ENCODE data around the gene MYO3B.

Gene MYO3B

GRCh38 chr2:170180031-170180566 is 2.2 kb downstream of the MYO3B start:
- no peaks in the 10 kb centered on the region for H3K27me3 ChIP-seq (replicated peaks; ENCODE audit: control insufficient read depth, insufficient read depth, low read length)
- H3K36me3 ChIP-seq (ENCODE audit: control insufficient read depth, insufficient read depth, low read length): no peaks in the 10 kb centered on the region
- TF ChIP-seq CTCF (IDR thresholded peaks at IDR 0.05; ENCODE audit: insufficient read depth, low read length, poor library complexity, severe bottlenecking): no peak
- peak; percentile 41 for DNase-seq (ENCODE audit: extremely low read depth, insufficient read length)
- H3K4me3 ChIP-seq (replicated peaks; ENCODE audit: low read depth, low read length): no peak overlapping the region; the same call in 1 of the 2 replicates

- Histone ChIP-seq H3K27me3 (replicated peaks; ENCODE audit: control insufficient read depth, insufficient read depth, low read length) (no peaks in the 10 kb centered on the region), H3K4me3 (replicated peaks; ENCODE audit: low read depth, low read length) (no peak overlapping the region), H3K36me3 (ENCODE audit: control insufficient read depth, insufficient read depth, low read length) (no peaks in the 10 kb centered on the region)
- no peak for TF ChIP-seq CTCF (IDR thresholded peaks at IDR 0.05; ENCODE audit: insufficient read depth, low read length, poor library complexity, severe bottlenecking)
- DNase-seq (ENCODE audit: extremely low read depth, insufficient read length): no peak
Measured at GRCh38 chr2:170181602-170182001, 3.7 kb downstream of the MYO3B start.

GRCh38 chr2:170185319-170185718 is 7.4 kb downstream of the MYO3B start:
- H3K36me3 ChIP-seq (ENCODE audit: control insufficient read depth, insufficient read depth, low read length): no peaks in the 10 kb centered on the region
- no peaks in the 10 kb centered on the region for H3K27me3 ChIP-seq (replicated peaks; ENCODE audit: control insufficient read depth, insufficient read depth, low read length)
- no peak for TF ChIP-seq CTCF (IDR thresholded peaks at IDR 0.05; ENCODE audit: insufficient read depth, low read length, poor library complexity, severe bottlenecking)
- no peak overlapping the region for H3K4me3 ChIP-seq (replicated peaks; ENCODE audit: low read depth, low read length)
- DNase-seq (ENCODE audit: extremely low read depth, insufficient read length): no peak

GRCh38 chr2:170189757-170190156 is 11.8 kb downstream of the MYO3B start:
- no peak overlapping the region for H3K4me3 ChIP-seq (replicated peaks; ENCODE audit: low read depth, low read length)
- TF ChIP-seq CTCF (IDR thresholded peaks at IDR 0.05; ENCODE audit: insufficient read depth, low read length, poor library complexity, severe bottlenecking): no peak
- no peaks in the 10 kb centered on the region for H3K36me3 ChIP-seq (ENCODE audit: control insufficient read depth, insufficient read depth, low read length)
- no peaks in the 10 kb centered on the region for H3K27me3 ChIP-seq (replicated peaks; ENCODE audit: control insufficient read depth, insufficient read depth, low read length)
- no peak for DNase-seq (ENCODE audit: extremely low read depth, insufficient read length)

- DNase-seq (ENCODE audit: extremely low read depth, insufficient read length): no peak
- TF ChIP-seq CTCF (IDR thresholded peaks at IDR 0.05; ENCODE audit: insufficient read depth, low read length, poor library complexity, severe bottlenecking): no peak
- H3K4me3 ChIP-seq (replicated peaks; ENCODE audit: low read depth, low read length): no peak overlapping the region
Measured at GRCh38 chr2:170190172-170190571, 12.2 kb downstream of the MYO3B start.

More at GRCh38 chr2:170190172-170190571, 12.2 kb downstream of the MYO3B start:
- no peaks in the 10 kb centered on the region for H3K27me3 ChIP-seq (replicated peaks; ENCODE audit: control insufficient read depth, insufficient read depth, low read length)
- H3K36me3 ChIP-seq (ENCODE audit: control insufficient read depth, insufficient read depth, low read length): no peaks in the 10 kb centered on the region
